HG02973 (cell line): ENCODE data around the gene NADSYN1.

Experiments
- ATAC-seq: cut with Tn5 transposase; IDR thresholded peaks from one replicate; pipeline ENCODE4 v1.9.1; 2021; ENCODE audit warnings: moderate library complexity; ENCODE audit not compliant: unreplicated experiment

The NADSYN1 gene

GRCh38 chr11:71490044-71490730, 37.2 kb downstream of the NADSYN1 start:
- no peak for ATAC-seq

GRCh38 chr11:71490731-71491390, 37.9 kb downstream of the NADSYN1 start:
- ATAC-seq = no peak

- no peak for ATAC-seq
Observed at GRCh38 chr11:71491531-71491930, 38.5 kb downstream of the NADSYN1 start.

- ATAC-seq = no peak
Observed at GRCh38 chr11:71491940-71492339, 38.9 kb downstream of the NADSYN1 start.

- no peak for ATAC-seq
Observed at GRCh38 chr11:71495286-71496230, 42.6 kb downstream of the NADSYN1 start.

- no peak for ATAC-seq
Observed at GRCh38 chr11:71496421-71496820, 43.4 kb downstream of the NADSYN1 start.

GRCh38 chr11:71498091-71498490, 45.1 kb downstream of the NADSYN1 start:
- ATAC-seq = no peak

GRCh38 chr11:71499125-71499524, 46.1 kb downstream of the NADSYN1 start:
- no peak for ATAC-seq

GRCh38 chr11:71499546-71499945, 46.5 kb downstream of the NADSYN1 start:
- no peak for ATAC-seq

GRCh38 chr11:71500601-71501021, 47.6 kb downstream of the NADSYN1 start:
- no peak for ATAC-seq

- ATAC-seq = no peak
Observed at GRCh38 chr11:71501071-71501985, 48.3 kb downstream of the NADSYN1 start.

GRCh38 chr11:71502026-71502425, 49.0 kb downstream of the NADSYN1 start:
- no peak for ATAC-seq

GRCh38 chr11:71502871-71503435, 50.0 kb downstream of the NADSYN1 start:
- no peak for ATAC-seq

GRCh38 chr11:71504531-71504930, 51.5 kb downstream of the NADSYN1 start:
- ATAC-seq = no peak

GRCh38 chr11:71505001-71505400, 52.0 kb downstream of the NADSYN1 start:
- no peak for ATAC-seq

- no peak for ATAC-seq
Observed at GRCh38 chr11:71505781-71506180, 52.8 kb downstream of the NADSYN1 start.

- ATAC-seq = no peak
Observed at GRCh38 chr11:71507102-71507501, 54.1 kb downstream of the NADSYN1 start.

- ATAC-seq = no peak
Observed at GRCh38 chr11:71518506-71519471, 65.8 kb downstream of the NADSYN1 start.

GRCh38 chr11:71519546-71519945, 66.5 kb downstream of the NADSYN1 start:
- no peak for ATAC-seq
